Measurements from ENCODE around the gene PPM1G. TPM values are rescaled to one million over a fixed set of nuclear protein-coding genes. Genes with fewer than 3 reads are reported as not detected.

PPM1G gene
- total RNA-seq, 1 donor from 2014 or later, result 23.3 TPM

GRCh38 chr2:27416151-27416550 is 6.8 kb upstream of the PPM1G start:
- DNase-seq (ENCODE audit: low spot score), result no peak
- ATAC-seq, result no peak

DNA sequence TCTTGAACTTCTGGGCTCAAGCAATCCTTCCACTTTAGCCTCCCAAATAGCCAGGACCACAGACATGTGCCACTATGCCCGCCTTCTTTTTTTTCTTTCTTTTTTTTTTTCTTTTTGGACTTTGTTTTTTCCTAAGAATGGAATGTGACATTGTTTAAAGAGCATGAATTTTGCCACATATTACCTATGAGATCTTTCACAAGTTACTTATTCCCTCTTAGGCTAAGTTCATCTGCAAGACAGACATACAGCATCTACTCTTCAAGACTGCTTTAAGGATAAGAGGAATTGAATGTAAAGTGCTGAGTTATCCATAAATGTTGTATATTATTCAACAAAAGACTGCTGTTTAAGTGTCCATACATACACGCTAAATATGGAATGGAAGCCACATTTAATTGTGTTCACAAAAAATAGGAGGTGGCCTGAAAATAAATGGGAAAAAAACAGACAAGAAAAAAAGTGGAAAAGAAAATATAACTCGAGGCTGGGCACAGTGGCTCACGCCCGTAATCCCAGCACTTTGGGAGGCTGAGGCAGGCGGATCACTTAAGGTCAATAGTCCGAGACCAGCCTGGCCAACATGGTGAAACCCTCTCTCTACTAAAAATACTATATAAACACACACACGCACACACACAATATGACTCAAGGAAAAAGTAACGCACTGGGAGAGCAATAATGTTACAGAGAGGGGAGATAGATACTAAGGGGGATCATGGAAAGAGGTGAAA is 3.2 kb upstream of the PPM1G start:
- DNase-seq (ENCODE audit: low spot score), result no peak
- no peak for ATAC-seq

DNA sequence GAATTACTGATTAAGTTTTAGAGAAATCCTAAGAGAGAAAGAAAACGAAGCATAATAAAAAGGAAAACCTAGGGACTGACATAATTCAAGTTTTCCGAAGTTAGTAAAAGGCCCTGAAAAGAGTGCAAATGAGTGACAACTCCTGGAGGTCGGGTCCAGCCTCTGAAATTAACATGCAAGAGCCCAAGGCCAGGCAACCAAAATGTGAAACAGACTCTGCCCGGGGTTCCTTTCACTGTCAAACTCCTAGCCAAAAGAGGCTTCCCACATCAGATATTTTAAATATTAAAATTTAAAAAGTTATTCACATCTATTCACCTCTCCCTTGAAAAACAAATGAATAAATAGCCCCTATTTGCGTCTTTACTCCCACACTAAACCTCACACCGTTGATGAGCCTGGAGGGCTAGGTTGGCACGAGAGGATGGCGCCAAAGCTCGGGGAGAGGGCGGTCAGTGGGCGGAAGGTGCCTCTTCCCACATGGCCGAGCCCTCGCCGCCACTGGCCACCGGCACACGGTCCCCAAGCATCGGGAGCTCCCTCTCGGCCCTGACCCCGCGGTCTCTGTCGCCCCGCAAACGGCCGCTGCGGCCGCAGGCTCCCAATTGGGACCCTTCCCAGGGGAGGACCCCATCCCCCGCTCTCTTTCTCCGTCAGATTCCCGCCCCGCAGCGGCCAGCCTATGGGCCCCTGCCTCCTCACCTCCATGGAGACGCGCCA is 630 bp downstream of the PPM1G start:
- no peak for DNase-seq (ENCODE audit: low spot score)
- peak; percentile 57 for ATAC-seq

- ATAC-seq (peak; percentile 20), DNase-seq (ENCODE audit: low spot score) (no peak)
Observed at GRCh38 chr2:27407798-27408491, 1.4 kb downstream of the PPM1G start.

- no peak for ATAC-seq
- DNase-seq (ENCODE audit: low spot score), result no peak
Observed at GRCh38 chr2:27400348-27401135, 8.8 kb downstream of the PPM1G start.

DNA sequence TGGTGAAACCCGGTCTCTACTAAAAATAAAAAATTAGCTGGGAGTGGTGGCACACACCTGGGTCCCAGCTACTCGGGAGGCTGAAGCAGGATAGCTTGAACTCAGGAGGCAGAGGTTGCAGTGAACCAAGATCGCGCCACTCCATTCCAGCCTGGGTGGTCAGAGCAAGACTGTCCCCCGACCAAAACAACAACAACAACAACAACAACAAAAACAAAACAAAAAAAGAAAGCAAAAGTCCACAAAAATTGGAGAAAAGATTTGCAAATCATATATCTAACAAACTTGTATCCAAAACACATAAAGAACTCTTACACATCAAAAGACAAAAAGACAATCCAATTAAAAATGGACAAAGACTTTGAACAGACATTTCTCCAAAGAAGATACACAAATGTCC is 10.4 kb downstream of the PPM1G start:
- DNase-seq (ENCODE audit: low spot score), result no peak
- ATAC-seq, result no peak

DNA sequence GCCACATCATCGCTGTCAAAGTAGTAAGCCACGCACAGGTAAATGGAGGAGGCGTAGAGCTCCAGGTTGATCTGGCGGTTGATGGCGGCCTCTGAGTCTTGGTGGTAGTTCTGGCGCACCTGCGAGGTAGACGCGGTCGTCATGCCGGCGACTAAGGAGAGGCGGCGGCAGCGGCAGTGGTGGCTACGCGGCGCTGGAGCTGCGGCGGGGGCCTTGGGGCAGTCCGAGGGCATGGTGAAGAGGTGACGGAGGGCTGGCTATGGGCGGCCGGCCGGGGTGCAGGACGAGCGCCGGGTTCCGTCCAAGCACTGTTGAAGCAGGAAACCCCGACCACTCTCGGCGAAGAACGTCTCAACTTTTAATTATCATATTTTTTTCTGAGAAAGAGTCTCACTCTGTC is 16.2 kb downstream of the PPM1G start:
- DNase-seq (ENCODE audit: low spot score), result no peak
- no peak for ATAC-seq

- ATAC-seq (no peak), DNase-seq (ENCODE audit: low spot score) (no peak)
Observed at GRCh38 chr2:27390822-27391679, 18.3 kb downstream of the PPM1G start.

- DNase-seq (ENCODE audit: low spot score) (no peak), ATAC-seq (no peak)
Observed at GRCh38 chr2:27381577-27382181, 27.7 kb downstream of the PPM1G start.

GRCh38 chr2:27380626-27381545 is 28.5 kb downstream of the PPM1G start, which contains the start of gene ZNF513:
TSS of gene ZNF513 (minus strand) at chr2:27380734. CDS start at chr2:27380526, 208 bp downstream.
- ATAC-seq, result peak; percentile 80
- peak; percentile 98 for DNase-seq (ENCODE audit: low spot score)

DNA sequence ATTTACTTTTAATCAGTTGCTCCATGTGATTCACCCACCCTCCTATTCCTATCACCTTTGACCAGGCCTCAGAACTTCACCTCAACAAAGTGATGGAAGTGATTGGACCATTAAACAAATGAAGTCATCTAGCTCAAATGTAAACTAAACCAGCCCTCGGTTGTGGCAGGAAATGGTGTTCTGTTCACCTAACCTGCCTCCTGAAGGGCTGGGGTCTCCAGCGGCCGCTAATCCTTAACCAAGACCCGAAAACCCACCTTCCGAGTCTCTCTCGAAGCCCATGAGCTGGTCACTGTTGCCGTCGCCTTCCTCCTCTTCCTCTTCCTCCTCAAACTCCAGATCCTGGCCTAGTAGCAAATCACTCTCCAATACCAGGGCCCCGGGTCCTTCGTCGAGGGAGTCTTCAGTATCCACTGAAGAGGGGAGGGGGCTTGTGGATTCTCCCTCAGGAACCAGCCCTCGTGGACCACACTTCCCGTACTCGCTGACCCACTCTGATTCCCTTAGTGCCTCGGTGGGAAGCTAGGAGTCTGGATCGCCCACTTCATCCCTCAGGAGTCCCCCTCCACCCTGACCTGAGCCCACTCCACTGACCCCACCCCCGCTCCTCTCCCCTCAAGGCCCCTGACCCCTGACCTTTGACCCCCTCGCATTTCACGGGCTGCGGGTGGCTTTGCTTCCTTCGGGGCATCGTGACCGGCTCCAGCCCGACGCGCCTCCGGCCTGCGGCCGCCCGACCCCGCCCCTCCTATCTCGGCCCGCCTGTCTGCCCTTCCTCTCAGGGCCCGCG is 29.4 kb downstream of the PPM1G start:
- ATAC-seq (peak; percentile 56), DNase-seq (ENCODE audit: low spot score) (no peak)

- no peak for DNase-seq (ENCODE audit: low spot score)
- no peak for ATAC-seq
Observed at GRCh38 chr2:27379383-27379835, 30.0 kb downstream of the PPM1G start.

GRCh38 chr2:27378809-27379290 is 30.5 kb downstream of the PPM1G start:
- no peak for DNase-seq (ENCODE audit: low spot score)
- no peak for ATAC-seq

- DNase-seq (ENCODE audit: low spot score) (peak; percentile 52), ATAC-seq (peak; percentile 10)
Observed at GRCh38 chr2:27378096-27378808, 31.1 kb downstream of the PPM1G start.

GRCh38 chr2:27377618-27378095 is 31.7 kb downstream of the PPM1G start:
- no peak for ATAC-seq
- DNase-seq (ENCODE audit: low spot score), result no peak

DNA sequence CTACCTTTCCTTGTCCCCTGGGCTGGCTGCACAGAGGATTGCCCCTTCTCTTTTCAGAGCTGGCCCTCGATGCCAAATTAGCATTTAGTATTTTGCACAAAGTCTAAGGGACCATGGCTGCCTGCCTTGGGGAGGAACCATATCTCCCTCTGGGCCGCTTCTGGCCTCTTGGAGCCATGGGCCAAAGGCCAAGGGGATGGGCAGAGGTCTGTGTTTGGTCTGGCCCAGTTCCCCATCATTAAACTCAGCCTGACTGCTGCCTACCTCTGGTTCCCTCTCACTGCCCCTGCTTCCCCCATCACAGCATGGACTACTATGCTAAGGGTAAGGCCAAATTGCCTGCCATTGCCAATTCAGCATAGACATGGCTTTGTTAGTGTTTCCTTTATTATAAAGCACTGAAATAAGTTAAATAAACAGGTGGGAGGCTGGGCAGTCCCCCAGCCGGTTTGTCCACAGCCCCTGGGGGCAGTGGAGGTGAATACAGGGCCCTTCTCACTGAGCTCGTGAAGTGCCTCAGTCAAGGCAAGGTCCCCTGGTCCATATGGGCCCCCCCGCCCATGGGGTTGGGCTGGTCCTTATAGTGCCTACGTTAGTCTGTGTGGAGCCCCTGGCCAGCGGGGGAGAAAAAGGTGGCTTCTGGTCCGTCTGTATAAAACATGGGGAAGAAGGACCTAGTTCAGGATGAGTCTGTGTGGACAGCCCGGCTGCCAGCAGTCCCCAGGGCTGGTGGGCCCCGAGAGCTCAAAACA is 32.3 kb downstream of the PPM1G start:
- peak; percentile 81 for DNase-seq (ENCODE audit: low spot score)
- peak; percentile 57 for ATAC-seq

Data from left lobe of liver (tissue), 2 donors.